ENCODE data around the gene NLK. TPM values are rescaled to one million over a fixed set of nuclear protein-coding genes. Genes with fewer than 3 reads are reported as not detected.

The NLK gene
- total RNA-seq, 1 experiment from 2014 or later: 31.8 TPM

DNA sequence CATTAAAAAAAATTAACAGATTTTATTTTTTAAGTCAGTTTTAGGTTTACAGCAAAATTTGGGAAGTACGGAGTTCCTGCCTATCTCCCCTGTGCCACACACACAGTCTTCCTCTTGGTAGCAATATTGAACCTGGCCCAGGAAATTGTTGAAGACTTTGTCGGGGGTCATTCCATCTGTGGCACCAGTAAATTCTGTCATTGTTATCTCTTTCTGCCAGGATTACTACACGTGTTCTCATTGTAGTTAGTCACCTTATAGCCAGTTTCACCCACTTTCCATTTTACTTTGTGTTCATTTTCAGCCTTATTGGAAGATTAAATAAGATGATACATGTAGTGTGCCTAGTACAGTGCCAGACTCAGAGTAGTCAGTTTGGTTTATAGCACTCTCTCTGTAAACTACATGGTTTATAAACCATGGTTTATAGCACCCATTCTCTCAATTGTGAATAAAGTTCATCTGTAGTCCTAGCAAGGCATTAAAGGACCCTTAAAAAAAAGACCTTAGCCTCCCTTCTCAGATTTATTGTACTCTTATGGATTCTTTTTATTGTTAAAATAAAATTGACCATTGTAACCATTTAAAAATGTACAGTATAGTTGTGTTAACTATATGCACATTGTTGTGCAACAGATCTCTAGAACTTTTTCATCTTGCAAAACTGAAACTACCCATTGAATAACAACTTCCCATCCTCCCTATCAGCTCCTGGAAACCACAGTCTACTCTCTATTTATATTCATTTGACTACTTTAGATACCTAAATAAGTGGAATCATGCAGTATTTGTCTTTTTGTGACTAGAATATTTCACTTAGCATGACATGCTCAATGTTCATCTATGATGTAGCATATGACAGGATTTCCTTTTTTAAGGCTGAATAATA, 36.1 kb downstream of the NLK start:
- no peak for DNase-seq
- no peak overlapping the region for H4K5ac ChIP-seq (ENCODE audit: insufficient read length, low read depth, low read length)
- H2BK12ac ChIP-seq (ENCODE audit: insufficient read length, low read depth, low read length): no peak overlapping the region
- H3K23me2 ChIP-seq (ENCODE audit: insufficient read length, low read depth, low read length, poor library complexity, severe bottlenecking): no peaks in the 10 kb centered on the region
- H3K27ac Mint-ChIP-seq: no peak overlapping the region
- no CpG with 5 or more reads among the region's 3 CpGs for WGBS (ENCODE audit: extremely low coverage, insufficient read length, low lambda C conversion rate)
- no peak overlapping the region for H3K18ac ChIP-seq (ENCODE audit: insufficient read length, low read depth, low read length)
- TF ChIP-seq, protein P1, sequence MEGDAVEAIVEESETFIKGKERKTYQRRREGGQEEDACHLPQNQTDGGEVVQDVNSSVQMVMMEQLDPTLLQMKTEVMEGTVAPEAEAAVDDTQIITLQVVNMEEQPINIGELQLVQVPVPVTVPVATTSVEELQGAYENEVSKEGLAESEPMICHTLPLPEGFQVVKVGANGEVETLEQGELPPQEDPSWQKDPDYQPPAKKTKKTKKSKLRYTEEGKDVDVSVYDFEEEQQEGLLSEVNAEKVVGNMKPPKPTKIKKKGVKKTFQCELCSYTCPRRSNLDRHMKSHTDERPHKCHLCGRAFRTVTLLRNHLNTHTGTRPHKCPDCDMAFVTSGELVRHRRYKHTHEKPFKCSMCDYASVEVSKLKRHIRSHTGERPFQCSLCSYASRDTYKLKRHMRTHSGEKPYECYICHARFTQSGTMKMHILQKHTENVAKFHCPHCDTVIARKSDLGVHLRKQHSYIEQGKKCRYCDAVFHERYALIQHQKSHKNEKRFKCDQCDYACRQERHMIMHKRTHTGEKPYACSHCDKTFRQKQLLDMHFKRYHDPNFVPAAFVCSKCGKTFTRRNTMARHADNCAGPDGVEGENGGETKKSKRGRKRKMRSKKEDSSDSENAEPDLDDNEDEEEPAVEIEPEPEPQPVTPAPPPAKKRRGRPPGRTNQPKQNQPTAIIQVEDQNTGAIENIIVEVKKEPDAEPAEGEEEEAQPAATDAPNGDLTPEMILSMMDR (conservative IDR thresholded peaks at IDR 0.05): no peak
- no peak overlapping the region for H3K27ac ChIP-seq (ENCODE audit: insufficient read length, low read depth, low read length)
- H3K4me1 Mint-ChIP-seq: peaks cover 36 to 48% of the 10 kb centered on the region in 2 experiments
- H3K9me3 Mint-ChIP-seq: no peaks in the 10 kb centered on the region; a peak in 1 of 5 replicates
- no peak overlapping the region for H2BK120ac ChIP-seq (ENCODE audit: low read depth, low read length, poor library complexity, severe bottlenecking)
- peaks cover 4% of the 10 kb centered on the region; the same call in 1 of the 2 replicates for H3K4me1 ChIP-seq (ENCODE audit: insufficient read depth, low read length)
- no peak overlapping the region for H3K4ac ChIP-seq (ENCODE audit: low read depth, low read length)
- H3K4me2 ChIP-seq (ENCODE audit: insufficient read depth, insufficient read length, low read length): no peak overlapping the region
- H3K79me1 ChIP-seq (ENCODE audit: insufficient read depth, low read depth, low read length, poor library complexity, severe bottlenecking): peaks cover 3% of the 10 kb centered on the region
- H3K56ac ChIP-seq (ENCODE audit: insufficient read length, low read depth, low read length): no peak overlapping the region
- no peak overlapping the region for H2BK15ac ChIP-seq (ENCODE audit: low read depth, low read length)
- no peaks in the 10 kb centered on the region for H3K27me3 ChIP-seq (ENCODE audit: insufficient read depth, low read length)
- H2AFZ ChIP-seq (ENCODE audit: low read length): no peak overlapping the region
- no peaks in the 10 kb centered on the region for H4K20me1 ChIP-seq (ENCODE audit: control insufficient read depth, insufficient read depth, insufficient read length)
- H2BK5ac ChIP-seq (ENCODE audit: insufficient read length, low read length): no peak overlapping the region
- H2AK5ac ChIP-seq (ENCODE audit: insufficient read length, low read length): no peak overlapping the region
- no peaks in the 10 kb centered on the region; a peak in 2 of 7 replicates for H3K36me3 Mint-ChIP-seq (ENCODE audit: insufficient read depth in 1 of 3, low read depth in 3 of 3)
- no peak overlapping the region for H3T11ph ChIP-seq (ENCODE audit: low read length)
- H4K91ac ChIP-seq (ENCODE audit: insufficient read length, low read depth, low read length): no peak overlapping the region
- H3K79me2 ChIP-seq (ENCODE audit: insufficient read depth, low read length): peaks cover 10% of the 10 kb centered on the region; the same call in 1 of the 2 replicates
- no peak overlapping the region for H3K23ac ChIP-seq (ENCODE audit: insufficient read length, low read depth, low read length)
- H3K14ac ChIP-seq (ENCODE audit: insufficient read depth, low read length): no peak overlapping the region
- H2BK20ac ChIP-seq (ENCODE audit: low read depth, low read length, poor library complexity, severe bottlenecking): no peak overlapping the region
- H4K8ac ChIP-seq (replicated peaks; ENCODE audit: insufficient read length, low read depth, low read length): no peak overlapping the region
- H3K4me3 Mint-ChIP-seq: no peak overlapping the region
- no peak overlapping the region for H3K9ac ChIP-seq (ENCODE audit: extremely low read depth, insufficient read length, low read length)
- no peaks in the 10 kb centered on the region for H3K27me3 Mint-ChIP-seq (ENCODE audit: low read depth)
- H3K9me3 ChIP-seq (ENCODE audit: control insufficient read depth, low read depth, low read length): no peaks in the 10 kb centered on the region

Data from H9 (cell line).